ENCODE results near the gene ENPP3.

Gene ENPP3

DNA sequence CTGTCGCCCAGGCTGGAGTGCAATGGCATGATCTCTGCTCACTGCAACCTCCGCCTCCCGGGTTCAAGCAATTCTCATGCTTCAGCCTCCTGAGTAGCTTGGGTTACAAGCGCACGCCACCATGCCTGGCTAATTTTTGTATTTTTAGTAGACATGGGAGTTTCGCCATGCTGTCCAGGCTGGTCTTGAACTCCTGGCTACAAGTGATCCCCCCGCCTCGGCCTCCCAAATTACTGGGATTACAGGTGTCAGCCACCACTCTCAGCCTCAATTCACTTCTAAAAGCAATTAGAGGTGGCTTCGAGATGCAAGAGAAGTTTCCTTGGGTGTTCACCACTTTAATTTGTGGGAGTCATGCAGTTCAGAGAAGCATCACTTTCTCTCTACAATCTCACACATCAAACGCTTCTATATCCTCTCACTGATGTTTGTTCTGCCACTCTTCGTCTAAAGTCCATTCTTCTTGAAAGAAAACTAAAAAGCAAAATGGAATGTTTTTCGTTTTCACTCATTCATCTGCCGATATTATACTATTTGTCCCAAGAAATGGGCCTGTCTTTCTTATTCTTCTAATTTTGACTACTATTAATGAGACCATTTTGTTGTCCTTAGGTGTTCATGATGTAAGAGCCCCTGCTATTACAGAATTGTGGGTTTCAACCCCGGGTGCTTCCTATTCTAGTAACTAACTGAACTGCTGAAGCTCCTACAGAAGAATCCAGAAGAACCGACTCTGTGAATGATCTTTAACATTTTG, 132.5 kb downstream of the ENPP3 start:
- no peak for DNase-seq

DNA sequence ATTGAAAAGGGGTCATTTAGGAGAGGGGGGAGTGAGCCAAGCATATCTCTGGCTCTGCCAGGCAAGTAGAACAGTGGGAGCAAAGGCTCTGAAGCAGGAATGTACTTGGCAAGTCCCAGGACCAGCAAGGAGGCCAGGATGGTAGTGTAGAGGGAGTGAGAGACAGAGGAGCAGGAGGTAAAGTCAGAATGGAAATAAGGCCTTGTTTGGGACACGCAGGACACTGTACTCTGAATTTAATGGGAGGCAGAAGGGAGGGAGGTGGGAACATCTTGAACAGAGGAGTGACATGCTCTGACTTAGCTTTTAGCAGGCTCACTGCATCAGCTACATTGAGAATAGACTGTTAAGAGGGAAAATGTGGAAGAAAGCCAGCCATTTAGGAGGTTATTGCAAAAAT, 133.7 kb downstream of the ENPP3 start:
- no peak for DNase-seq

DNA sequence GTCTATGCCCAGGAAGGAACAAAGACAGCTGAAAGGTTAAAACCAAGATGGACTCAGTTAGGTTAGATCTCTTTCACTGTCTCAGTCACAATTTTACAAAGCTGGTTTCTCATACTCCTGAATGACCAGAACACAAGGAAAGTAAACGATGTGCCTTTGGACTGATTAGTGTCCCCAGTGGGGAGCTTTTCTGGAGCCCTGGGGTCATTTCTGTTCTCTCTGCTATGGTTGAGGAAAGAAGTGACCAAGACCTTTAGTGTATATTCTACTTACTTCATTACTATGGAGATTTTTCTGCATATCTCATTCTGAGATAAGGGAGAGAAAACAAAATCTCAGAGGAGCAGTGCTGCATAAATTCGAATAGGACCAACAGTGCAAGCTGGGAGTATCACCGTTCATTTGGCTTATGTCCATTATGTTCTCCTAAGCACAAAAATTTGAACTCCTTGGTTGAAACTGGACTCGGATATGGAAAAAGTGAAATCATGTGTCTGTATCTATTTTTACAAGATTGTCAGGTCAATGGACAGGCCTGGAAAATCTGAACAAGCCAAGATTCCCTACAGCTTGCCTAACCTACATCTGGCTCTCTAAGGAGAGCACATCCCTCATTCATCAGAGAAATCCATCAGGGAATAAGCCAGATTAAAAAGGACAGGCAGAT, 136.3 kb downstream of the ENPP3 start:
- DNase-seq = no peak

DNA sequence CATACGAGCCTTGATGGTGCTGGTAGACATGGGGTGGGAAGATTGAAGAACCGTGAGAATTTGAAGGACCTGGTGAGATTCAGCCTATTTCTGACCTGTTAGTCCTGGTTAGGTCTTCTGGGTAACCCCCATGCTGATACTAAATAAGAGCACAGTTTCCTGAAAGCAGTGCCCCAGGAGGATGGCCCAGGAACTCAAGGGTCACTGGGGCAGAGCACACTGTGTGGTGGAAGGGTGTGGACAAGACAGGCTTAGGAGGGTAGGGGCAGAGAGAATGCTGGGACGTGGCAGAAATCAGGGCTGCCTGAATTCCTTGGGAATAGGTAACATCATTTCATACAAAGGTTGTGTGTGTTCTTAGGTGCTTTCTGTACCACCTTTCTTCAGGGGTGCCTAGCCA, 138.8 kb downstream of the ENPP3 start:
- no peak for DNase-seq

DNA sequence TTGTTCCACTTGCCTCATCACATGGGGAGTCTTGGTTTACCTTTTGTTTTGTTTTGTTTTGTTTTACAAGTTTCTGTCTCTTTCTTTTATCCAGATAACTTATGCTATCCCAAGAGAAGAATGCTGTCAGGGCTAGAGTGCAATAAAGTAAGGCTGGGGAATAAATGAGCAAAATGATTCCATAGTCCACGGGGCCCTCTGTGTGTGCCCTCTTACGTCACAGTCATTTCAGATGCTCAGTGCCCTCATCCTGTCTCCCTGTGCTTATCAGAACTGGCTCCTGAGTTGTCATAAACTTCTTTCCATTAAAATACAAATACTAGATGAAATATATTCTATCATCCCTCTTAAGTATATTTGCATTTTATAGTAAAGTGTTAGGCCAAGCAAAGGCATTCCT, 139.9 kb downstream of the ENPP3 start:
- no peak for DNase-seq

DNA sequence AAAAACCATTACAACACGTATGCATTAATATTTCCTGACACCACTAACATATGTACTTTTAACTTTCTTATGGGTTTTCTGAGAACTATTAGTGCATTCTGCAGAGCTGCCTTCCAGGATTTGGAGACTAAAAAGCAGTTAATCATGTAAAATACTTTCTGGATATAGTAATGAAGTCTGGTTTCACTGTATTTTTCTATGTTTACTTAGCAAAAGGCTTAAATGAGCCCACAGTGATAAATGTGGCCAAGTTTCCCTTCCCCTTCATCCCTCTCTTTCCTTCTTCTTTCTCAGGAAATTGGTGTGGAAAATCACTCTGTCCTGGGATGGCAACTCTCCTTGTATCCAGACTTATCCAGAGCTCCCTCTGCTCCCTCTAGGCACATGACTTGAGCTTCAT, 141.1 kb downstream of the ENPP3 start:
- no peak for DNase-seq

DNA sequence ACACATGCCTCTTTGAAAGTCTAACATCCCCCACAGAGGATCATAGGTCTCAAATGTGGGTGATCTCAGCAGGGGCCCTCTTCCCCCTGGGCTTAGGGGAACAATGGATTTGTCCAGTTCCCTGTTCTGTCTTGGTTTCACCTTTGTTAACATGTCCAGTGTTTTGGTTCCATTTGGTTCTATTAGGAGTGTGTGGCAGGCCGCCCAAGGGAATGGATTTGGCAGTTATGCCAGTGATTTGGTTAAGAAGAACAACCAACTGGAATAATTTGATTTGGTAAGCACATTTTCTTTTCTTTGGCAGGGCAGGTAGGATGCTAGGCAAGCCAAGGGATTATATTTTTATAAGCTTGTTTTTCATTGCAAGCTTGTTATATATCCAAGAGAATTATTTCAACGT, 142.2 kb downstream of the ENPP3 start:
- no peak for DNase-seq

DNA sequence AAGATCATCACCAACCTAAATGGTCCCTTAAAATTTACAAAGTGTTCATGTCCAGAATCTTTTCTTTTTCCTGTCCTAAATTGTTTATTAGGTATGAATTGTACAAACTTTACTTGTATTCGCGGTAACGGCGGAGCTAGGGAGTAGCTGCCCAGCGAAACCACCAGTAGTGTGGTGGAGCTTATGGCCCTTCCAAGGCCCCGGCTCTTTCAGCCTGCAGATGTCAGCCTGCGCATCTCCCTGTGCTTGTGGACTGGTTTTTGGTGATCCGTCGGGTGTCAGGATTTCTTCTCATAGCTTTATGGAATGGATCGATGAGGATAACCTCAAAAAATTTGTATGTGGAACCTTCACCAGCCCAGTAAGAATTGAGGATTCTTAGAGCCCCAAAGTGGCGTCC, 143.5 kb downstream of the ENPP3 start:
- no peak for DNase-seq

DNA sequence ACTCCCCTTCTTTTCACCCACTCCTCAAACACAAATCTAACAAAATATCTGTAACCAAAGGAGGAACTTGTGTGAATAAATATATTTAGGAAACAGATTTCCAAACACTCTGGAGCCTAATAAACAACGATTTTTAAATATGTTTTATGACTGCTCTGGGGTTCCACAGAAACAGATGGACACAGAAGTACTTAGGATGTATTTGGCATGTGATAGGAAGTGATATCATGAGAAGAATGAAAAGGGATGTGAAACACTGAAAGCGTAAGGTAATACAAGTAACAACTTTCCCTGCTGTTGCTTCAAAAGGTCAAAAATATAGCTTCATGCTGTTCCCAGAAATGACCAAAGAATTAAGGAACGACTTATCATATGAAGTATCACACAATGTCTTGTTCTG, 144.6 kb downstream of the ENPP3 start:
- no peak for DNase-seq

DNA sequence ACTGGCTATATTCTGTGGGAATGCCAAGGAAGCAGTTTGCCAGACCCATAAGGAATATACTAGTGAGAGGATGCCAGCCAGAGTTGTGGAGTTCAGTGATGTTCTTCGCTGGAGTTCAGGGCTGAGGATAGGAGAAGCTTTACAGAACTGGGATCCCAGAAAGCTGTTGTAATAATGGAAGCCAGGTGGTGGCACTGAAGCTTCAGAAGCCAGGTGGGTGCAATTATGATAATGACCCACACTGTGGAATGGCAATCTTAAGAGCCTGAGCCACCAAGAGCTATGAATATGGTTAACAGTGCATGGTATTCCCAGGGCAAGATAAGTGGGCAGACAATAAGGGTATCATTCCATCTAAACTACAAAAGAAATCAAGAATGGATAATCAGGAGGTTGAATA, 145.7 kb downstream of the ENPP3 start:
- DNase-seq = peak; percentile 3

DNA sequence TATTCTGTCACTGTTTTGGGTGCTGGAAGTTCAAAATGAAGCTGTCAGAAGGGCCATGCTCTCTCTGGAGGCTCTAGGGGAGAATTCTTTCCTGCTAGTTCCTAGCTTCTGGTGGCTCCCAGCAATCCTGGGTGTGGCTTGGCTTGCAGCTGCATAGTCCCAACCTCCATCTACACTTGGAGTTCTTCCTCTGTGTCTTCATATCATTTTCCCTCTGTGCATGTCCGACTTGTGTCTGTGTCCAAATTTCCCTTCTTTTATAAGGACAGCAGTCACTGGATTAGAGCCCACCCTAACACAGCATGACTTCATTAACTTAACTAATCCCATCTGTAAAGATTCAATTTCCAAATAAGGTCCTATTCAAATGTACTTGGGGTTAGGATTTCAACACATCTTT, 147.5 kb downstream of the ENPP3 start:
- no peak for DNase-seq

DNA sequence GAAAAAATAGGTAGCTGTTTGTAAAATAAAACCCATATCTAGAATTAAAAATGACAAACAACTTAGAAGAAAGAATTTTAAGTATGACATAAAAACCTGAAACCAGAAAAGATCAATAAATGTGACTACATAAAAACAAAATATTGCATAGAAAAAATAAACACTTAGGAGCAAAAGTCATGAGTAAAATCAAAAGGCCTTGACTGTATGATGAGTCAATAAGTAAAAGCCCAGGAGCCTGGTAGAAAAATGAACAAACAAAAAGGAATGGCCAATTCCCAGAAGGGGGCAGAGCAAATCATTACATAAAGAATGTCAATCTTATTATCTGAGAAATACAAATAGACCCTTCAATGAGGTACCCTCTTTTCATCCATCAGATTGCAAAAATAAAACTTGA, 150.0 kb downstream of the ENPP3 start:
- DNase-seq = no peak

DNA sequence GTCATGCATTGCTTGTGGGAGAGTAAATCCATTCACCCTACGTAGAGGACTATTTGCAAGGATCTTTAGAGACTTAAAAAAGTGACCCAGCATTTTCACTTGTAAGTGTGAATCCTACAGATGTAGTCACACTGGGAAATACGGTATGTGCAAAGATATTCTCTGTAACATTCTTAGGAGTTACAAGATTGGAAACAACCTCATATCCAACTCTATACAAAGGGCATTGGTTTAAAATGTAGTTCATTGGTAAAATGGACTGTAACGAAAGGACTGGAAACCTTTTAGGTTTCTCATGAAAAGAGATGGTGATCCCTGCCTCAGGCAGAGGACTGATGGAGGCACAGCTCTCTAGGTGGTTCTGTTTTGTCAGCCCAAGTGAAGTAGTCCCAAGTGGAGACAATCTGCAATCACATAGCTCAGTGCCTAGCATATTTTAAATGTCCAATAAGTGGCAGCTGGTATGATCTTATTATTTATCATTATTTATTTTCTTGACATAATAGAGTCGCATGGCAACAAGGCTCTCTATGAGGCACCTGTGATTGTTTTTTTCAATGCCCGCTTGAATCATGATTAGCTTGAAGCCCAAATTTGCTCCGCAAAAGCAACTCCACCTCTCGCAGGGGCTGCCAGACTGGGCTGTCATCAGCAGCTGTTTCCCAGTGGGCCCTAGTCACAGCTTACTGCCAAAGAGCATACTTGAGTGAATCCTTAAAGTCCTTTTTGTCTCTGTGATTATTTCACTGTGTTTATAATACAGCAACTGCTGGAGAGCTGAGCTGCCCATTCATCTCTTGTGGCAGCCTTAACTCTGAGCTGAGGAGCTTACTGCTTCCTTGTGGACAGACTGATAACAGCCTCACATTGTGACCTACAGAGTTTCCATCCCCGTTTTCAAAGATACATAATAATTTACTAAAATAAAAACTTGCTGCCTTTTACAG, 150.9 kb downstream of the ENPP3 start:
- DNase-seq = no peak

DNA sequence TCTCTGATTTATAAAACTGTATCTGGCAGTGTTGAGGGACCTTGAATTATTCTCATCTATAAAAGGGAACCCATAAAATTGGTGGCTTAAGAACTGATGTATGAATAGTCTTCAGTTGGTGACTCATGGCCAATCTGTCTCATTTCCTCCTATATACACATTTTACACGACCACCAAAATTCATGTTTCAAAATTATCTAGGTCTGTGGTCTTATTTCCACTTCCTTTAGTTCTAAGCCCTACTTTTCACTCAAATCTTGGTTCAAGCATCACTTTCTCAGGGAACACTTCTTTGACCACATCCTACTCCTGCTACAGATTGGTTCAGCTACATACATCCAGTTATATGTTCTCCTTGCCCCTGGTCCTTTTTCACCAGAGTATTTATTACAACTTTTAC, 152.1 kb downstream of the ENPP3 start:
- DNase-seq = no peak

DNA sequence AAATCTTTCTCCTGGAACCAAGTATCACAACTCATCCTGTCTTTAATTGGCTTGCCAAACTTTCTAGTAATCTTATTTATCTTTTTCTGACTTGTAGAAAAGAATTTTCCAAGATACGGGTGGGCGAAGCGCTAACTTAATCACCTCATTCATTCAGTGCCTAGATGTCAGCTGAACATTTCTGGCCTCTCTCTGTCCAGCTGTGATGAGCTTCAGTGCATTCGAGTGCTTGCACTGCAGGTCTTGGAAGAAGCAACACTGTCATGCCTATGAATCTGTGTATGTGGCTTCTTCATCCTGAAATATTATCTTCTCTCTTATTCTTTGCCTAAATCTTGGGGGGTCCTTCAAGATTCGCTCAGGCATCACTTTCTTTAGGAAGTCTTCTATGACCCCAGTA, 154.4 kb downstream of the ENPP3 start:
- DNase-seq = no peak

DNA sequence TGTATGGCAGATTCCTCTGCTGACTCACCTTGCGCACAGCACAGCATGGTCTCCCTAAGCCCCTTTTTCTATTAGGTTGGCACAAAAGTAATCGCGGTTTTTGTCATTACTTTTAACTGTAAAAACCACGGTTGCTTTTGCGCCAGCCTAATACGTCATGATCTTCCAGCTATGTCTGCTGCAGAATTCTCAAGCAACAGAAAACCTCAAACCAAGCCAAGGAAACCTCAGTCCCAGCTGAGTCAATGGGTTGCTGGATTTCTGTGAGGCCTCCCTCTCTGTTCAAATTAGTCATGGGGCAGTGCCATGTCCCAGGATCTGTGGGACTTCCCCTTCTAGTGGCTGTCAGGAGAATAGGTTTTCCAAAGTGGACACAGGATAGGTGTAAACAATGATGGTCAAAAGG, 155.0 kb downstream of the ENPP3 start:
- DNase-seq = no peak

DNA sequence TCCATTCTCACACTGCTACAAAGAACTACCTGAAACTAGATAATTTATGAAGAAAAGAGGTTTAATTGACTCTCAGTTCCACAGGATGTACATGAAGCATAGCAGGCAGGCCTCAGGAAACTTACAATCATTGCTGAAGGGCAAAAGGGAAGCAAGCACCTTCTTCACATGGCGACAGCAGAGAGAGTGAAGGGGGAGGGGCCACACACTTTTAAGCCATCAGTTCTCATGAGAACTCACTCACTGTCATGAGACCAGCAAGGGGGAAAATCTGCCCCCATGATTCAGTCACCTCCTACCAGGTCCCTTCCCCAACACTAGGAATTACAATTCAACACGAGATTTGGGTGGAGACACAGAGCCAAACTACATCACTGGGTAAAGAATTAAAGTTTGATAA, 158.3 kb downstream of the ENPP3 start:
- no peak for DNase-seq
